BJ (cell line): ENCODE results near the gene ALG3. TPM values are rescaled to one million over a fixed set of nuclear protein-coding genes. Genes with fewer than 3 reads are reported as not detected.

Source experiments
- CTCF ChIA-PET: fragments of 350-600 bp; formaldehyde crosslinking; extraction: SDS; loops from one replicate; lab custom pipeline; 2021; ENCODE audit warnings: antibody characterized with exemption, inconsistent platforms; lab: Yijun Ruan, JAX
- POLR2A ChIA-PET: fragments of 300-600 bp; sonication (Branson Sonifier 250); formaldehyde crosslinking; extraction: SDS; loops from one replicate; lab custom pipeline; 2021; ENCODE audit warnings: antibody characterized with exemption; lab: Charles Lee
- DNase-seq: peaks from one replicate; pipeline ENCODE4 v3.0.0-alpha.2; 2011; ENCODE audit warnings: low read depth
- H3K27me3 ChIP-seq: 2 replicates; pipeline ENCODE4 v1.6.0; 2011; ENCODE audit warnings: low read length; ENCODE audit not compliant: control insufficient read depth, insufficient read depth
- H3K36me3 ChIP-seq: 2 replicates; pipeline ENCODE4 v1.5.1; 2011; ENCODE audit warnings: low read length; ENCODE audit not compliant: control insufficient read depth, insufficient read depth
- H3K4me3 ChIP-seq: 2 replicates; pipeline ENCODE4 v1.5.1; 2011; ENCODE audit warnings: low read depth, mild to moderate bottlenecking, control low read depth, low read length
- CTCF ChIP-seq: IDR thresholded peaks from 2 replicates; pipeline ENCODE4 v1.5.1; 2011; ENCODE audit warnings: low read depth, mild to moderate bottlenecking, control low read depth, inconsistent platforms, low read length, moderate library complexity; ENCODE audit not compliant: insufficient read depth
- polyA plus RNA-seq: library from polyadenylated mRNA; depleted of rRNA; stranded (reverse); fragments of >200 nt; gene quantifications from 2 replicates; pipeline ENCODE4 v1.2.3, GENCODE V29; 2011

The ALG3 gene
- polyA plus RNA-seq, 1 experiment = 68.9 TPM

GRCh38 chr3:184211297-184211696 is 37.5 kb downstream of the ALG3 start:
- TF ChIP-seq CTCF = no peak
- POLR2A ChIA-PET = no interaction called here
- H3K36me3 ChIP-seq = no peaks in the 10 kb centered on the region
- CTCF ChIA-PET = interaction anchor here (5.2 kb wide), 1 partner anchor 16 kb away, joined by 29 read pairs; no protein-coding TSS in a partner anchor
- no peak for DNase-seq
- no peak overlapping the region for H3K4me3 ChIP-seq
- H3K27me3 ChIP-seq = peaks cover 5% of the 10 kb centered on the region; the same call in 1 of the 2 replicates

- DNase-seq = no peak
- Histone ChIP-seq H3K36me3 (no peaks in the 10 kb centered on the region), H3K4me3 (no peak overlapping the region), H3K27me3 (peaks cover 5% of the 10 kb centered on the region; the same call in 1 of the 2 replicates)
- POLR2A ChIA-PET = no interaction called here
- TF ChIP-seq CTCF = no peak
- CTCF ChIA-PET = interaction anchor here (0.6 to 5.2 kb wide), 2 partner anchors 18 to 77 kb away, joined by 3 to 29 read pairs; no protein-coding TSS in a partner anchor
These were observed 39.4 kb downstream of the ALG3 start for GRCh38 chr3:184209146-184209923.

- POLR2A ChIA-PET = no interaction called here
- no peak for TF ChIP-seq CTCF
- H3K36me3 ChIP-seq = no peaks in the 10 kb centered on the region
- peaks cover 6% of the 10 kb centered on the region; the same call in 1 of the 2 replicates for H3K27me3 ChIP-seq
- CTCF ChIA-PET = interaction anchor here (1.6 kb wide), 1 partner anchor 24 kb away, joined by 5 read pairs; no protein-coding TSS in a partner anchor
- no peak overlapping the region for H3K4me3 ChIP-seq
- DNase-seq = no peak
These were observed 45.2 kb downstream of the ALG3 start for GRCh38 chr3:184203526-184203925.

- ChIA-PET CTCF (no interaction called here), POLR2A (no interaction called here)
- Histone ChIP-seq H3K4me3 (no peak overlapping the region), H3K36me3 (peaks cover 4% of the 10 kb centered on the region; the same call in 1 of the 2 replicates), H3K27me3 (peaks cover 4% of the 10 kb centered on the region; the same call in 1 of the 2 replicates)
- TF ChIP-seq CTCF = no peak
- no peak for DNase-seq
These were observed 47.9 kb downstream of the ALG3 start for GRCh38 chr3:184200825-184201224.

- ChIA-PET POLR2A (interaction anchor here (1.0 kb wide), 1 partner anchor 13 kb away, joined by 9 read pairs; the partner anchor contains the start of gene ABCF3), CTCF (interaction anchor here (0.7 to 1.2 kb wide), 3 partner anchors 49 to 290 kb away, joined by 3 to 4 read pairs (median 3); no protein-coding TSS in a partner anchor)
- Histone ChIP-seq H3K27me3 (peaks cover 2% of the 10 kb centered on the region; the same call in 1 of the 2 replicates), H3K36me3 (peaks cover 11% of the 10 kb centered on the region), H3K4me3 (no peak overlapping the region)
- TF ChIP-seq CTCF = no peak
- no peak for DNase-seq
These were observed 50.3 kb downstream of the ALG3 start for GRCh38 chr3:184198509-184198908.
